T-cell (primary cell): ENCODE results near the gene PCBP3. TPM values are rescaled to one million over a fixed set of nuclear protein-coding genes. Genes with fewer than 3 reads are reported as not detected.
"Not testable (repeated sequence)": the region's sequence is repeated elsewhere in the genome, so short reads cannot be mapped to it uniquely, and the experiment has no call there.

Experiments
- ATAC-seq, 4 experiments: fragments of 200-7000 bp in 3 of 4; fragments of 150-1000 bp in 1 of 4; cut with Tn5 transposase; replicated peaks in 1 of 4; 1 replicate in 3 of 4; 2 replicates in 1 of 4; pipeline ENCODE4 v1.10.0; 2021; ENCODE audit warnings: moderate library complexity in 3 of 4, mild to moderate bottlenecking in 2 of 4, moderate number of reproducible peaks in 1 of 4
- CTCF ChIA-PET, 2 donors: fragments of 300-600 bp; sonication (Branson Sonifier 250); formaldehyde crosslinking; loops; one replicate each; lab custom pipeline; 2022; ENCODE audit warnings: antibody characterized with exemption in 2 of 2; lab: Charles Lee
- POLR2A ChIA-PET, 2 donors: fragments of 300-600 bp; sonication (Branson Sonifier 250); formaldehyde crosslinking; loops; one replicate each; lab custom pipeline; 2022; ENCODE audit warnings: antibody characterized with exemption in 2 of 2; lab: Charles Lee
- DNase-seq, 35 experiments: peaks; one replicate each; pipeline versions ENCODE4 v3.0.0 to v3.0.0-alpha.2; 2013 to 2023
- H3K27ac ChIP-seq: one replicate; pipeline ENCODE4 v1.5.1; 2013; ENCODE audit warnings: low read length
- H3K27me3 ChIP-seq, 2 experiments: replicated peaks in 1 of 2; 1 replicate in 1 of 2; 2 replicates in 1 of 2; pipeline versions ENCODE4 v1.6.1 to v1.7.0; 2013; ENCODE audit warnings: low read length in 1 of 2, mixed read lengths in 1 of 2; ENCODE audit not compliant: control insufficient read depth in 2 of 2, insufficient read depth in 2 of 2; ENCODE audit errors: extremely low read depth in 1 of 2
- H3K36me3 ChIP-seq, 2 donors: 1 replicate in 1 of 2; 2 replicates in 1 of 2; pipeline versions ENCODE4 v1.6.1 to v1.7.0; 2013; ENCODE audit warnings: low read length in 1 of 2; ENCODE audit not compliant: control insufficient read depth in 2 of 2, insufficient read depth in 1 of 2; ENCODE audit errors: extremely low read depth in 1 of 2
- H3K4me1 ChIP-seq, 2 experiments: 1 replicate in 1 of 2; 2 replicates in 1 of 2; pipeline versions ENCODE4 v1.6.1 to v1.7.0; 2013; ENCODE audit warnings: low read length in 2 of 2, mixed read lengths in 1 of 2; ENCODE audit not compliant: insufficient read depth in 2 of 2, control insufficient read depth in 1 of 2; ENCODE audit errors: extremely low read depth in 1 of 2
- H3K4me3 ChIP-seq, 2 donors: 1 replicate in 1 of 2; 2 replicates in 1 of 2; pipeline versions ENCODE4 v1.5.1 to v1.7.0; 2013; ENCODE audit warnings: mild to moderate bottlenecking in 2 of 2, low read length in 1 of 2, moderate library complexity in 1 of 2; ENCODE audit not compliant: control insufficient read depth in 1 of 2; ENCODE audit errors: extremely low read depth in 1 of 2
- H3K9me3 ChIP-seq: 2 replicates; pipeline ENCODE4 v1.7.0; 2013
- H3K27ac Mint-ChIP-seq, 2 donors: one replicate each; pipeline ENCODE4 v1.8.0; 2020 to 2021; ENCODE audit warnings: mild to moderate bottlenecking in 2 of 2, mixed read lengths in 2 of 2
- H3K27me3 Mint-ChIP-seq, 2 donors: one replicate each; pipeline ENCODE4 v1.8.0; 2021 to 2022; ENCODE audit warnings: mixed read lengths in 2 of 2
- H3K36me3 Mint-ChIP-seq: one replicate; pipeline ENCODE4 v1.8.0; 2021; ENCODE audit warnings: mixed read lengths
- H3K4me1 Mint-ChIP-seq, 3 donors: one replicate each; pipeline ENCODE4 v1.8.0; 2020 to 2022; ENCODE audit warnings: mixed read lengths in 3 of 3, mild to moderate bottlenecking in 1 of 3
- H3K4me3 Mint-ChIP-seq, 3 donors: one replicate each; pipeline ENCODE4 v1.8.0; 2020 to 2022; ENCODE audit warnings: mild to moderate bottlenecking in 3 of 3, mixed read lengths in 3 of 3, moderate library complexity in 3 of 3
- H3K9me3 Mint-ChIP-seq, 3 donors: one replicate each; pipeline ENCODE4 v1.8.0; 2020 to 2022; ENCODE audit warnings: mixed read lengths in 3 of 3
- WGBS: methylation state at CpG from one replicate; pipeline ENCODE4 v1.1.5; 2013; ENCODE audit warnings: missing lambda C conversion rate; ENCODE audit not compliant: insufficient coverage; 5-methylcytosine and 5-hydroxymethylcytosine counted together
- total RNA-seq, 35 experiments: library from RNA in 6 of 35; stranded (reverse) in 6 of 35; fragments of 120-200 nt in 1 of 35; gene quantifications; one replicate each; pipeline versions ENCODE4 v1.2.1 to v1.2.4 and lab custom pipeline; 2013 to 2026

Gene PCBP3
- total RNA-seq, 5 donors from 2014 or later (not counting 1 experiment from before 2014, with no cell fraction given): 1.5 to 4.2 (median 2.8) TPM

- no peak for DNase-seq
- Mint-ChIP-seq H3K27ac (no peak overlapping the region), H3K4me3 (no peak overlapping the region), H3K27me3 (peaks cover 0 to 17% of the 10 kb centered on the region in 2 donors), H3K36me3 (no peaks in the 10 kb centered on the region), H3K9me3 (peaks cover 0 to 3% (median 0%) of the 10 kb centered on the region in 3 donors), H3K4me1 (peaks cover 0 to 18% (median 4%) of the 10 kb centered on the region in 3 donors)
- Histone ChIP-seq H3K36me3 (no peaks in the 10 kb centered on the region), H3K4me3 (no peak overlapping the region), H3K9me3 (no peaks in the 10 kb centered on the region), H3K27me3 (no peaks in the 10 kb centered on the region), H3K27ac (no peak overlapping the region), H3K4me1 (no peaks in the 10 kb centered on the region)
- POLR2A ChIA-PET: no interaction called here
- ATAC-seq: no peak
- CTCF ChIA-PET: no interaction called here
- WGBS: no CpG with 5 or more reads among the region's 4 CpGs
Observed at GRCh38 chr21:45655124-45655523, 11.6 kb downstream of the PCBP3 start.

- POLR2A ChIA-PET, ATAC-seq, H3K9me3 ChIP-seq, H3K27me3 ChIP-seq, H3K4me3 Mint-ChIP-seq, H3K36me3 Mint-ChIP-seq, H3K27ac Mint-ChIP-seq, H3K9me3 Mint-ChIP-seq, H3K4me3 ChIP-seq, DNase-seq, H3K4me1 ChIP-seq, H3K27ac ChIP-seq, H3K36me3 ChIP-seq, CTCF ChIA-PET: not testable (repeated sequence)
- WGBS: 89% methylated on average over 1 of the region's 3 CpGs
- peaks cover 0 to 18% (median 4%) of the 10 kb centered on the region in 3 donors for H3K4me1 Mint-ChIP-seq
- H3K27me3 Mint-ChIP-seq: peaks cover 0 to 20% of the 10 kb centered on the region in 2 donors
Observed at GRCh38 chr21:45656114-45656513, 12.6 kb downstream of the PCBP3 start.

- DNase-seq, H3K9me3 ChIP-seq, POLR2A ChIA-PET, H3K36me3 Mint-ChIP-seq, H3K27ac Mint-ChIP-seq, H3K27ac ChIP-seq, H3K4me1 ChIP-seq, H3K4me3 Mint-ChIP-seq, H3K4me3 ChIP-seq, CTCF ChIA-PET, ATAC-seq, H3K36me3 ChIP-seq: not testable (repeated sequence)
- no CpG with 5 or more reads among the region's 4 CpGs for WGBS
- peaks cover 0 to 19% (median 15%) of the 10 kb centered on the region in 3 donors for H3K9me3 Mint-ChIP-seq
- peaks cover 0 to 23% (median 4%) of the 10 kb centered on the region in 3 donors for H3K4me1 Mint-ChIP-seq
- peaks cover 0 to 14% of the 10 kb centered on the region in 2 donors for H3K27me3 Mint-ChIP-seq
- peaks cover 0 to 11% of the 10 kb centered on the region in 2 experiments for H3K27me3 ChIP-seq
Observed at GRCh38 chr21:45661913-45662622, 18.5 kb downstream of the PCBP3 start.

- Mint-ChIP-seq H3K9me3 (peaks cover 3 to 26% (median 18%) of the 10 kb centered on the region in 3 donors), H3K4me1 (peaks cover 0 to 17% (median 4%) of the 10 kb centered on the region in 3 donors), H3K27me3 (peaks cover 0 to 12% of the 10 kb centered on the region in 2 donors)
- WGBS: 87% methylated on average over 4 of the region's 10 CpGs
- peaks cover 0 to 11% of the 10 kb centered on the region in 2 experiments for H3K27me3 ChIP-seq
- H3K27ac ChIP-seq, ATAC-seq, POLR2A ChIA-PET, H3K27ac Mint-ChIP-seq, DNase-seq, H3K36me3 Mint-ChIP-seq, H3K4me1 ChIP-seq, H3K4me3 ChIP-seq, CTCF ChIA-PET, H3K36me3 ChIP-seq, H3K4me3 Mint-ChIP-seq, H3K9me3 ChIP-seq: not testable (repeated sequence)
Observed at GRCh38 chr21:45662623-45663245, 19.2 kb downstream of the PCBP3 start.

- H3K4me3 Mint-ChIP-seq: no peak overlapping the region
- no peak overlapping the region for H3K27ac Mint-ChIP-seq
- H3K4me1 Mint-ChIP-seq: no peaks in the 10 kb centered on the region
- no peak overlapping the region for H3K27ac ChIP-seq
- no peak overlapping the region for H3K4me3 ChIP-seq
- WGBS: no CpG with 5 or more reads among the region's 1 CpG
- peaks cover 0 to 2% of the 10 kb centered on the region in 2 experiments for H3K27me3 ChIP-seq
- CTCF ChIA-PET: no interaction called here
- peaks cover 4% of the 10 kb centered on the region for H3K9me3 ChIP-seq
- ATAC-seq (no peak), DNase-seq (no peak)
- no peaks in the 10 kb centered on the region for H3K36me3 ChIP-seq
- POLR2A ChIA-PET: no interaction called here
- peaks cover 32% of the 10 kb centered on the region for H3K36me3 Mint-ChIP-seq
- H3K27me3 Mint-ChIP-seq: peaks cover 0 to 2% of the 10 kb centered on the region in 2 donors
- H3K4me1 ChIP-seq: no peaks in the 10 kb centered on the region
- H3K9me3 Mint-ChIP-seq: peaks cover 5 to 32% (median 20%) of the 10 kb centered on the region in 3 donors
Observed at GRCh38 chr21:45669382-45669781, 25.9 kb downstream of the PCBP3 start.

GRCh38 chr21:45670731-45671130 is 27.2 kb downstream of the PCBP3 start:
- H3K9me3 Mint-ChIP-seq: peaks cover 5 to 26% (median 16%) of the 10 kb centered on the region in 3 donors

More at GRCh38 chr21:45670731-45671130, 27.2 kb downstream of the PCBP3 start:
- Mint-ChIP-seq H3K4me1 (no peaks in the 10 kb centered on the region), H3K27ac (no peak overlapping the region), H3K27me3 (peaks cover 0 to 2% of the 10 kb centered on the region in 2 donors), H3K36me3 (peaks cover 32% of the 10 kb centered on the region), H3K4me3 (no peak overlapping the region)
- no peaks in the 10 kb centered on the region for H3K36me3 ChIP-seq
- no peak overlapping the region for H3K27ac ChIP-seq
- ChIA-PET CTCF (no interaction called here), POLR2A (no interaction called here)
- no peak for DNase-seq
- no peaks in the 10 kb centered on the region for H3K4me1 ChIP-seq
- WGBS: 92% methylated on average over 2 of the region's 3 CpGs
- H3K27me3 ChIP-seq: no peaks in the 10 kb centered on the region
- H3K4me3 ChIP-seq: no peak overlapping the region
- no peak for ATAC-seq
- H3K9me3 ChIP-seq: peaks cover 4% of the 10 kb centered on the region
